Right lobe of liver (tissue), 6 donors: ENCODE data around the gene CAMSAP2. TPM values are rescaled to one million over a fixed set of nuclear protein-coding genes. Genes with fewer than 3 reads are reported as not detected.

Experiments
- ATAC-seq, 4 donors: fragments of 200-7000 bp; cut with Tn5 transposase; one replicate each; pipeline ENCODE4 v1.9.1; 2020; ENCODE audit warnings: mild to moderate bottlenecking in 4 of 4, moderate library complexity in 4 of 4
- DNase-seq, 3 donors: peaks; one replicate each; pipeline ENCODE4 v3.0.0-alpha.2; 2020
- H3K27ac ChIP-seq, 3 donors: fragments of 200-600 bp; one replicate each; pipeline ENCODE4 v1.8.0; 2022
- H3K27me3 ChIP-seq, 2 donors: fragments of 200-600 bp; one replicate each; pipeline ENCODE4 v1.8.0; 2022
- H3K36me3 ChIP-seq, 4 donors: fragments of 200-600 bp; sonication (generic) in 1 of 4; one replicate each; pipeline versions ENCODE4 v1.5.1 to v1.8.0; 2017 to 2022; ENCODE audit warnings: control low read depth in 1 of 4
- H3K4me1 ChIP-seq, 4 donors: fragments of 200-600 bp; sonication (generic) in 1 of 4; one replicate each; pipeline versions ENCODE4 v1.5.1 to v1.8.0; 2017 to 2022; ENCODE audit warnings: control low read depth in 1 of 4
- H3K4me3 ChIP-seq, 3 donors: fragments of 200-600 bp; one replicate each; pipeline ENCODE4 v1.8.0; 2022
- H3K9me3 ChIP-seq, 4 donors: fragments of 200-600 bp; sonication (generic) in 1 of 4; one replicate each; pipeline versions ENCODE4 v1.5.1 to v1.8.0; 2017 to 2022; ENCODE audit warnings: control low read depth in 1 of 4
- POLR2A ChIP-seq: fragments of 450-650 bp; IDR thresholded peaks from one replicate; pipeline ENCODE4 v1.6.1; 2017; ENCODE audit warnings: antibody characterized with exemption, mild to moderate bottlenecking
- WGBS: methylation state at CpG from one replicate; pipeline ENCODE4 v1.1.6; 2018; ENCODE audit warnings: low coverage, low lambda C conversion rate; ENCODE audit not compliant: insufficient coverage; ENCODE audit errors: missing lambda C conversion rate; 5-methylcytosine and 5-hydroxymethylcytosine counted together
- intact Hi-C, 2 donors: fragments of 100-400 bp; cut with DNase I; formaldehyde crosslinking; loops; one replicate each; pipeline versions ENCODE4 v1.11.2 to v1.14.1; 2022
- total RNA-seq, 6 experiments: library from RNA; depleted of rRNA in 2 of 6; stranded (reverse); fragments of >200 nt in 2 of 6; fragmentation: NEBNext Ultra II Directional in 3 of 6; extraction: Animal tissue kit (Norgen Biotek cat#: 25700) in 3 of 6; gene quantifications; one replicate each; pipeline versions ENCODE4 v1.1.0 to v1.2.4, GENCODE V29; 2016 to 2023
- TF ChIP-seq, protein P1 (sequence below), 4 donors: fragments of 200-600 bp in 3 of 4; fragments of 450-650 bp in 1 of 4; IDR thresholded peaks; one replicate each; pipeline versions ENCODE4 v1.5.1 to v1.8.0; 2016 to 2022; ENCODE audit warnings: antibody characterized with exemption in 4 of 4, mild to moderate bottlenecking in 2 of 4
- donor health status: DM: no; HTN: yes; CAD: no.
- donor health status: DM: no; HTN: no; CAD: no.
- donor health status: DM: no; HTN: no; CAD: no.
- donor health status: DM: no; HTN: yes; CAD: no.
- donor health status: DM: no; HTN: yes; CAD: no.

Gene CAMSAP2
- total RNA-seq, 6 experiments from 2014 or later: 4.0 to 12.5 (median 8.0) TPM

DNA sequence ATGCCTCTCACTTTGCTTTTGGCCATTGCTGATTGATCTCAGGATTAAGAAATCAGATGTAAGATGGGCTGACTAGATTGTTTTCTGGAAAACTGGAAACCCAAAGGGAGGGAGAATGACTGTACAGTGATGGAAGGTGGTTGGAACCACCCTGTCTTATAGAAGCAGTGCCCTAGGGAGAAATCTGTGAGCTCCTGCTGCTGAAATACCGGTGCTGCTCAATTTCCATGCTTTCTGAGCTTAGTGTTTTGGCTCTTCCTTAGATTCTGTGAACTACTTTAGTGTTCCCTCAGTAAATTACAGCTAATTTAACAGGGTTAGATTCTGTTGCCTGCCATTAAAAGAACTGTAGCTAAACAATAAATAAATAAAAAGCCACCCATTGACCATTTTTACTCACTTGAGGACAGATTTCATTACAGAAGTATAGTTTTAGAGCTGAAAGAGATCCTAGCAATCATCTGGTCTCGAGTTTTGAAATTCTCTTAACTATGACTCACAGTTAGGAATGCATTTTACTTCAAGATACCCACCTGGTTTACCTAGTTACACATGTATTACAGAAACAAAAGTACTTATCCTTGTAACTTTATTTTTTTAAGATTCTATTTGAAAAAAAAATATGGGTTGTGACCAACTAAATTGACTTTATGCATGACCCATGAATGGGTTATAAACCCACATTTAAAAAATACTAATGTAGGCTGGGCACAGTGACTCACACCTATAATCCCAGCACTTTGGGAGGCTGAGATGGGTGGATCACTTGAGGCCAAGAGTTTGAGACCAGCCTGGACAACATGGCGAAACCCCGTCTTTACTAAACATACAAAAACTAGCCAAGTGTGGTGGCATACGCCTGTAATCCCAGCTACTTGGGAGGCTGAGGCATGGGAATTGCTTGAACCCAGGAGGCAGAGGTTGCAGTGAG, 33.2 kb downstream of the CAMSAP2 start:
- Histone ChIP-seq H3K27ac (no peak overlapping the region), H3K4me3 (no peak overlapping the region), H3K27me3 (no peaks in the 10 kb centered on the region), H3K36me3 (no peaks in the 10 kb centered on the region), H3K4me1 (no peaks in the 10 kb centered on the region), H3K9me3 (no peaks in the 10 kb centered on the region)
- ATAC-seq (no peak), DNase-seq (no peak)
- WGBS: 92% methylated on average over 5 of the region's 5 CpGs
- intact Hi-C loops: no loop called here
- TF ChIP-seq, protein P1, sequence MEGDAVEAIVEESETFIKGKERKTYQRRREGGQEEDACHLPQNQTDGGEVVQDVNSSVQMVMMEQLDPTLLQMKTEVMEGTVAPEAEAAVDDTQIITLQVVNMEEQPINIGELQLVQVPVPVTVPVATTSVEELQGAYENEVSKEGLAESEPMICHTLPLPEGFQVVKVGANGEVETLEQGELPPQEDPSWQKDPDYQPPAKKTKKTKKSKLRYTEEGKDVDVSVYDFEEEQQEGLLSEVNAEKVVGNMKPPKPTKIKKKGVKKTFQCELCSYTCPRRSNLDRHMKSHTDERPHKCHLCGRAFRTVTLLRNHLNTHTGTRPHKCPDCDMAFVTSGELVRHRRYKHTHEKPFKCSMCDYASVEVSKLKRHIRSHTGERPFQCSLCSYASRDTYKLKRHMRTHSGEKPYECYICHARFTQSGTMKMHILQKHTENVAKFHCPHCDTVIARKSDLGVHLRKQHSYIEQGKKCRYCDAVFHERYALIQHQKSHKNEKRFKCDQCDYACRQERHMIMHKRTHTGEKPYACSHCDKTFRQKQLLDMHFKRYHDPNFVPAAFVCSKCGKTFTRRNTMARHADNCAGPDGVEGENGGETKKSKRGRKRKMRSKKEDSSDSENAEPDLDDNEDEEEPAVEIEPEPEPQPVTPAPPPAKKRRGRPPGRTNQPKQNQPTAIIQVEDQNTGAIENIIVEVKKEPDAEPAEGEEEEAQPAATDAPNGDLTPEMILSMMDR (IDR thresholded peaks at IDR 0.05): no peak
- no peak for TF ChIP-seq POLR2A

GRCh38 chr1:200774311-200774710, 35.6 kb downstream of the CAMSAP2 start:
- DNase-seq (no peak), ATAC-seq (no peak)
- Histone ChIP-seq H3K4me3 (no peak overlapping the region), H3K36me3 (no peaks in the 10 kb centered on the region), H3K27me3 (no peaks in the 10 kb centered on the region), H3K27ac (no peak overlapping the region), H3K4me1 (no peaks in the 10 kb centered on the region), H3K9me3 (no peaks in the 10 kb centered on the region)
- WGBS: 39% methylated on average over 2 of the region's 2 CpGs
- no peak for TF ChIP-seq POLR2A
- TF ChIP-seq, protein P1 (IDR thresholded peaks at IDR 0.05): no peak
- intact Hi-C loops: no loop called here

GRCh38 chr1:200774735-200775444, 36.2 kb downstream of the CAMSAP2 start:
- H3K27me3 ChIP-seq: no peaks in the 10 kb centered on the region
- H3K4me3 ChIP-seq: no peak overlapping the region
- TF ChIP-seq, protein P1 (IDR thresholded peaks at IDR 0.05): no peak
- TF ChIP-seq POLR2A: no peak
- H3K36me3 ChIP-seq: no peaks in the 10 kb centered on the region
- DNase-seq (no peak), ATAC-seq (no peak)
- intact Hi-C loops: no loop called here
- WGBS: 55% methylated on average over 2 of the region's 2 CpGs
- no peaks in the 10 kb centered on the region for H3K4me1 ChIP-seq
- no peaks in the 10 kb centered on the region for H3K9me3 ChIP-seq
- no peak overlapping the region for H3K27ac ChIP-seq

GRCh38 chr1:200775850-200776249, 37.2 kb downstream of the CAMSAP2 start:
- Histone ChIP-seq H3K9me3 (no peaks in the 10 kb centered on the region), H3K36me3 (no peaks in the 10 kb centered on the region), H3K27me3 (no peaks in the 10 kb centered on the region), H3K4me1 (no peaks in the 10 kb centered on the region), H3K4me3 (no peak overlapping the region), H3K27ac (no peak overlapping the region)
- ATAC-seq (no peak), DNase-seq (no peak)
- intact Hi-C loops: no loop called here
- no peak for TF ChIP-seq POLR2A
- TF ChIP-seq, protein P1 (IDR thresholded peaks at IDR 0.05): no peak
